ENCODE data around the gene BRWD1. TPM values are rescaled to one million over a fixed set of nuclear protein-coding genes. Genes with fewer than 3 reads are reported as not detected.
A peak's percentile ranks its signal among the peaks of the same experiment; 100 is the strongest.

BRWD1 gene
- total RNA-seq: 55.5 TPM in 2 replicates
- 10.7 TPM for polyA plus RNA-seq (2012)

DNA sequence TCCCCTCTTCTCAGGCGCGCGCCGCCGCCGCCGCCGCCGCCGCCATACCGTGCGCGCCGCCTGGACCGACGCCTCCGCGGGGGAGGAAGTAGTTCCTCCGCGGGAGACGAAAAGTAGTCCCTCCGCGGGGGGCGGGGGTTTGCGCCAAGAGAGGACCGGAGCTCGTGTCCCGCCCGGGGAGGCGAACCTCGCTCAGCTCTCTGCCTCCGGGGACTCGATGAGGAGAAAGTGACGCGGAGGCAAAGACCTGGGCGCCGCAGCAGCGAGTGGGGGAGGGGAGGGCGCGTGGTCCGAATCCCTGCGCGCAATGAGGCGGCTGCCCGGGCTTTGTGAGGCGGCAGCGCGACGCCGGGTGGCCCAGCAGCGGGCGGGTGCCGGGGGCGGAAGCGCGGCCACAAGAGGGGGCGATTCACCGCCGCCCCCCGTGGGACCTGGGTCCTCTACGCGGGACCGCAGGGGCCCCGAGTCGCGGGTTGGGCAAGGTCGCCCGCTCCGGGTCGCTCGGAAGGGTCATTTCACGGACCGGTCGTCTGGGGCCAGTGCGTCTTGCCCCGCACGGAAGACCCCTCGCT lies at the start of gene BRWD1:
TSS of gene BRWD1 (minus strand) at position 62 of the 572 bp plus-strand sequence. CDS start 141 bp downstream, outside the sequence.
- DNase-seq (ENCODE audit: low read depth): peak; percentile 90

DNA sequence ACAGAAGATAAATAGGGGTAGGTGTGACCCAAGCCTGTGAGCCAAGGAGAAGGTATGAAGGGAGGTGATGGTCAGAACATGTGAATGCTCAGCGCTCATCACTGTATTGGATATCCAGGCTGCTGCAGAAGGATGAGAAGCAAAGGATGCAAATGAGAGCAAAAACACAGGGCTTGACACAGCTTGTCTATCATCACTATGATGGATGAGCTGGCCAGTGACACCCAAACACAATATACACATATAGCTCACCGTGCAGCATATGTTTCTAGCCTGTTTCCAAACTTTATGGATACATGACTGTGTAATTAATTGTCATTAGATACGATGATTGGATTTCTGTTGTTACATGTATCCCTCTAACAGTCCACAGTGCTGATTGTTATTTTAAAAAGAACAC lies 49.3 kb upstream of the BRWD1 start:
- DNase-seq (ENCODE audit: low read depth): no peak

DNA sequence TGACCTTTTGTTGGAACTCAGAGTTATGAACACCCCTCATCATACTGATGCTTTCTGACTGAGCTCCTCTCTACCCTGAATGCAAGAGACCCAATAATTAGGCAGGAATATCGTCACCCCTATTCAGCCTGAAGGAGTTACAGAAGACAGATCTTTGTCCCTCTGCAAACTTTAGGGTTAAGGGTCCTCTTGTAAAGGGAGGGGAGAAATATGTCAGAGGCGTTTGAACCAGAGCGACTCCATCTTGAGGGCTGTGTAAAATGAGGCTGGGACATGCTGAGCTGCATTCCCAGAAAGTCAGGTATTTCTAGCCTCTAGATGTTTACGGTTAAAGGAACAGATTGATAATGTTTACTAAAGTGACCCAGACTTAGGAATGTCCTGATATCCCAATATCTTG lies 46.0 kb upstream of the BRWD1 start:
- no peak for DNase-seq (ENCODE audit: low read depth)

DNA sequence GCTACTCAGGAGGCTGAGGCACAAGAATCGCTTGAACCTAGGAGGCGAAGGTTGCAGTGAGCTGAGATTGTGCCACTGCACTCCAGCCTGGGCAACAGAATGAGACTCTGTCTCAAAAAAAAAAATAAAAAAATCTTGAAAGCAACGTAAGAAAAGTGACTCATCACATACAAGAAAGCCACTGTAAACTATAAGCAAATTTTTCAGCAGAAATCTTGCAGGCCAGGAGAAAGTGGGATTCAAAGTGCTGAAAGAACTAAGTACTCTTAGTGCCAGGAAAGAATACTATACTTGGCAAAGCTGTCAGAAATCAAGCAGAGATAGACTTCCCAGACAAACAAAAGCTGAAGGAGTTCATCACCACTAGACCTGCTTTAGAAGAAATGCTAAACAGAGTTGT lies 39.9 kb upstream of the BRWD1 start:
- no peak for DNase-seq (ENCODE audit: low read depth)

- DNase-seq (ENCODE audit: low read depth): no peak
Measured at GRCh38 chr21:39350094-39351005, 36.9 kb upstream of the BRWD1 start.

GRCh38 chr21:39349211-39350093 lies 36.0 kb upstream of the BRWD1 start:
- DNase-seq (ENCODE audit: low read depth): peak; percentile 96

GRCh38 chr21:39348355-39349210 lies 35.2 kb upstream of the BRWD1 start, which contains the start of gene HMGN1:
TSS of gene HMGN1 (minus strand) at chr21:39349088. CDS start at chr21:39348917, 171 bp downstream.
- peak; percentile 91 for DNase-seq (ENCODE audit: low read depth)

GRCh38 chr21:39348040-39348354 lies 34.6 kb upstream of the BRWD1 start:
- DNase-seq (ENCODE audit: low read depth): no peak

DNA sequence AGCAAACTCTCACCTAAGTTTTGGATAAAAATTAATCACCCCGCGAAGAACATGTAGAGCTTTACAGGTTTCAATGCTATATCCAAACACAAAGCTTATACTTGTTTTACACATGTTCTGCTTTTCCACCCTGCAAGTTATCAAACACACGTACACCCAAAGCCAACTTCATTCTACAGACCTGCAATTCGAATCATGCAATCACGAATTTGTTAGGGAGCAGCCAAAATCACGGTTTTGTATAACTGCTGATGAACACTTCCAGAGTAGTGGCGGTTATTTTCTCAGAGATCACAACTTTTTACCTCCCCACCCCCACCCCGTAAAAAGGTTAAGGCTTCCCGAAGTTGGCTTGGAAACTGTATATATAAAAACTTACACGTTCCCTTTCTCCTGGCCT lies 34.1 kb upstream of the BRWD1 start:
- DNase-seq (ENCODE audit: low read depth): no peak

- no peak for DNase-seq (ENCODE audit: low read depth)
Measured at GRCh38 chr21:39346671-39347331, 33.4 kb upstream of the BRWD1 start.

DNA sequence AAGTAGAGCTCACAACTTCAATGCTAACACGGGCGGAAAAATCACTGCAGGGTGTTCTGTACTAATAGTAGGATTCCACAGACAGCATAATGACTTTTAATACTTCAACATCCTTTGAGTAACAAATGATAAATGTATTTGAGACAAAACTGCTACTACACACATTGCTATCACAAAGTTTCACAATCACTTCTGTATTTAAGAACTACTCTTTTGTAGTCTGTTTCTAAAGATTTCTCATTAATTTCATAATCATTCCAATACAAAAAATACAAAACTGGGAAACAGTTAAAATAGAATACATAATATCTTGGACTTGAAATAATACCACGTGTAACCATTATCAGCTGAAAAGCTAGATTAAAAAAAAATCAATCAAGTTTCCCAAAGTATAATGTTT lies 32.8 kb upstream of the BRWD1 start:
- DNase-seq (ENCODE audit: low read depth): no peak

GRCh38 chr21:39345440-39345839 lies 32.0 kb upstream of the BRWD1 start:
- no peak for DNase-seq (ENCODE audit: low read depth)

DNA sequence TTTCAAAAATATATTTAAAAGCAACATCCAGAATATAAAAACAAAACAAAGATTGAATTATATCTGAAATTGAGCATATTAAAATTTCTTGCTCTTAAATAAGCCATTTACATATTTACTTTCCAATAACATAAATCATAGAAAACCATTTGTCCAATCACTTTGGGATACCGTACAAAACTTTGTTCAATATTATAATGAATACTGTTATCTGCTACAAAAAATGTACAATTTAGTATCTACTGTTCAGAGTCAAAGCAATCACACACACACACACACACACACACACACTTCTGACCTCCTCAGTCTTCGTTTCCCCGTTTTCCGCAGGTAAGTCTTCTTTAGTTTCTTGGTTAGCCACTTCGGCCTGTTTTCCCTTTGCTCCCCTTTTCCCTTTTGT lies 31.4 kb upstream of the BRWD1 start:
- no peak for DNase-seq (ENCODE audit: low read depth)

GRCh38 chr21:39341249-39341923 lies 28.0 kb upstream of the BRWD1 start:
- DNase-seq (ENCODE audit: low read depth): no peak

DNA sequence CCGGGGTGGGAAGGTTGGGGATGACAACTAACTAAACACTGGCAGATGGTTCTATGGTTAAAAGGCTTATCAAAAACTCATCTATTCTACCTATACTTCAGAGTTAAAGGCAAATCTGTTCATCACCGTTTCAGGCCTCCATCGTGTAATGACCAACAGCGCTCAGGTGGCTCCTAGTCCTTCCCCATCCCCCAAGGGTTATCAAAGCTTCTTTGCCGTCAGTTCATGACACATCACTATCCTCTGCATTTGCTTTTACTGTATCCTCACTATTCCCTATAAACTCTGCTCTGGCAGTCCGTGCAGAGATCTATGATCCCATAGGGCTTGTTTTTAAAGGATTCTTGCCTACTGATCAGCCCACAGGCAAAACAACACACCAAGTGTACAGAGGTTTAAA lies 27.3 kb upstream of the BRWD1 start:
- DNase-seq (ENCODE audit: low read depth): no peak

GRCh38 chr21:39339231-39339630 lies 25.8 kb upstream of the BRWD1 start:
- no peak for DNase-seq (ENCODE audit: low read depth)

GRCh38 chr21:39336457-39337008 lies 23.1 kb upstream of the BRWD1 start:
- DNase-seq (ENCODE audit: low read depth): no peak

DNA sequence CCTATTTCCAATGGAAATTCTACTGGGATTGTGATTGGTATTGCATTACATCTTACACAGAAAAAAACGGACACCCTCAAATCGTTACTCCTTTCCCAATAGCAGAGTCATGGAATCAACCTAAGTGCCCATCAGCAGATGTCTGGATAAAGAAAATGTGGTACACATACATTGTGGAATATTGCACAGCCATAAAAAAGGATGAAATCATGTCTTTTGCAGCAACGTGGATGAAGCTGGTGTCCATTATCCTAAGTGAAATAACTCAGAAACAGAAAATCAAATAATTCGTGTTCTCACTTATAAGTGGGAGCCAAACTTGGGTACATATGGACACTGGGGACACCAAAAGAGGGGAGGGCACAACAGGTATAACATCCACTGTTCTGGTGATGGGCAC lies 21.2 kb upstream of the BRWD1 start:
- no peak for DNase-seq (ENCODE audit: low read depth)

DNA sequence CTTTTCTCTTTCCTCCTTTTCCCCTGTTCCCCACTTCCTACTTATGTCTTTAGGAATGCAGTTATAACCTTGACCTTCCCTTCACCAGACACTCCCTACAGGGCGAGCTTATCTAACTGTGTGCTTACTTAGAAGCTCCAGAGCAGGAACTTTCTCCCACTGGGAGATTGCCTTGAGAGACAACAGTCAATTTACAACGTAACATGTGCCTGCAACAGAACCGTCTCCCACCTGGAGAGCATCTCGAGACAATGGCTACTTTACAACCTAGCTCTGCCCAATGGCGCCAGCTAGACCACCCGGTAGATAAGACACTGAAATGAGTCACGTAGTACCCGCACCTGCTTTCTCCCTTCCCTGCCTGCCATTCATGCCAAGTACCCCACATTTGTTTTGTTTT lies 18.7 kb upstream of the BRWD1 start:
- DNase-seq (ENCODE audit: low read depth): no peak

All from myocyte (in vitro differentiated cells).